ENCODE data around the gene TET2.

TET2 gene

DNA sequence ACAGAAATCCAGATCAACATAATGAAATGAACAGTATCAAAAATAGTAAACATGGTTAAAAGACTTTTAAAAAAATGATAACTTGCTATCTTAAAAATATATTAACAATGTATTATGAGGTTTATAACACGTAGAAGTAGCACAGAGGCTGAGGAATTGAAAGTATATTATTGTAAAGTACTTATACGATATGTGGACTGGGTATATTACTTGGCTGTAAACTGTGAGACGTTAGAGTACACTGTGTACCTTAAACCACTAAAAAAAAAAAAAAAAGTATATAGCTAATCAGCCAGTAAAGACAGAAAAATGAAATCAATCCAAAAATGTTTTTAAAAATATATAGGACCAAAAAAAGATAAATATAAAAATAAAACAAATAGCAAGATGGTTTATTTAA, 120.6 kb downstream of the TET2 start:
- Histone ChIP-seq H3K27me3 (no peaks in the 10 kb centered on the region), H3K4me3 (no peak overlapping the region), H3K9me3 (no peaks in the 10 kb centered on the region), H3K27ac (no peak overlapping the region), H3K36me3 (peaks cover 36 to 41% (median 39%) of the 10 kb centered on the region in 3 donors), H3K4me1 (no peaks in the 10 kb centered on the region)
- no peak for DNase-seq
- intact Hi-C loops (cut with DNase I; ENCODE audit: low total_unique reads), result no loop called here
- TF ChIP-seq, protein P1, sequence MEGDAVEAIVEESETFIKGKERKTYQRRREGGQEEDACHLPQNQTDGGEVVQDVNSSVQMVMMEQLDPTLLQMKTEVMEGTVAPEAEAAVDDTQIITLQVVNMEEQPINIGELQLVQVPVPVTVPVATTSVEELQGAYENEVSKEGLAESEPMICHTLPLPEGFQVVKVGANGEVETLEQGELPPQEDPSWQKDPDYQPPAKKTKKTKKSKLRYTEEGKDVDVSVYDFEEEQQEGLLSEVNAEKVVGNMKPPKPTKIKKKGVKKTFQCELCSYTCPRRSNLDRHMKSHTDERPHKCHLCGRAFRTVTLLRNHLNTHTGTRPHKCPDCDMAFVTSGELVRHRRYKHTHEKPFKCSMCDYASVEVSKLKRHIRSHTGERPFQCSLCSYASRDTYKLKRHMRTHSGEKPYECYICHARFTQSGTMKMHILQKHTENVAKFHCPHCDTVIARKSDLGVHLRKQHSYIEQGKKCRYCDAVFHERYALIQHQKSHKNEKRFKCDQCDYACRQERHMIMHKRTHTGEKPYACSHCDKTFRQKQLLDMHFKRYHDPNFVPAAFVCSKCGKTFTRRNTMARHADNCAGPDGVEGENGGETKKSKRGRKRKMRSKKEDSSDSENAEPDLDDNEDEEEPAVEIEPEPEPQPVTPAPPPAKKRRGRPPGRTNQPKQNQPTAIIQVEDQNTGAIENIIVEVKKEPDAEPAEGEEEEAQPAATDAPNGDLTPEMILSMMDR (IDR thresholded peaks at IDR 0.05), result no peak

DNA sequence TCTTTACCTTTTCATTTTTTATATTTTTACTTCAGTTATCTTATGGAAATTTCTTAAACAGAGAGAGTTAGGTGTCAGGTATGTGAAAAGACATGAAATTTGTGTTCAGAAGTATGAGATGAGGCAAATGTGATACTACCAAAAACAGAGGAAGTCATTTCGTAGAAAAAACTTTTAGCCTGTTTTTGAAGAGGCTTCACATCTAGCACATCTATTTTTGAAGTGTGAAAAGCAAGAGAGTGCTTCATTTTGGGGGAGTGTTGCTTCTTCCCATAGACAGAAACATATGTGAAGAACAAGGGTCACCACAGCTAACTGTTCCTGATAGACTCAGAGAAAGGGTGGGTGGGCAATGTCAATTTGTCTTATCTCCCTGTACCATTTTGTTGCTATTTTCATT, 125.3 kb downstream of the TET2 start:
- intact Hi-C loops (cut with DNase I; ENCODE audit: low total_unique reads), result no loop called here
- H3K27ac ChIP-seq, result no peak overlapping the region
- H3K36me3 ChIP-seq, result peaks cover 55 to 64% (median 57%) of the 10 kb centered on the region in 3 donors

GRCh38 chr4:105273230-105273629, 126.6 kb downstream of the TET2 start:
- intact Hi-C loops (cut with DNase I; ENCODE audit: low total_unique reads), result no loop called here
- H3K27ac ChIP-seq, result no peak overlapping the region
- no peaks in the 10 kb centered on the region for H3K27me3 ChIP-seq
- DNase-seq, result no peak
- no peak overlapping the region for H3K4me3 ChIP-seq
- peaks cover 55 to 64% (median 57%) of the 10 kb centered on the region in 3 donors for H3K36me3 ChIP-seq
- H3K9me3 ChIP-seq, result no peaks in the 10 kb centered on the region
- TF ChIP-seq, protein P1 (IDR thresholded peaks at IDR 0.05), result no peak
- H3K4me1 ChIP-seq, result no peaks in the 10 kb centered on the region

More for the DNA sequence above, 125.3 kb downstream of the TET2 start:
- TF ChIP-seq, protein P1 (IDR thresholded peaks at IDR 0.05), result no peak
- DNase-seq, result no peak
- no peak overlapping the region for H3K4me3 ChIP-seq
- no peaks in the 10 kb centered on the region for H3K4me1 ChIP-seq
- H3K9me3 ChIP-seq, result no peaks in the 10 kb centered on the region
- H3K27me3 ChIP-seq, result no peaks in the 10 kb centered on the region

- Histone ChIP-seq H3K4me1 (no peaks in the 10 kb centered on the region), H3K4me3 (no peak overlapping the region), H3K9me3 (no peaks in the 10 kb centered on the region), H3K36me3 (peaks cover 51 to 60% (median 55%) of the 10 kb centered on the region in 3 donors), H3K27me3 (no peaks in the 10 kb centered on the region), H3K27ac (peak overlapping the region in 1 of 2 donors; percentile 15)
- TF ChIP-seq, protein P1 (IDR thresholded peaks at IDR 0.05), result no peak
- intact Hi-C loops (cut with DNase I; ENCODE audit: low total_unique reads), result no loop called here
- DNase-seq, result no peak
These were observed 127.4 kb downstream of the TET2 start for GRCh38 chr4:105274090-105274489.

DNA sequence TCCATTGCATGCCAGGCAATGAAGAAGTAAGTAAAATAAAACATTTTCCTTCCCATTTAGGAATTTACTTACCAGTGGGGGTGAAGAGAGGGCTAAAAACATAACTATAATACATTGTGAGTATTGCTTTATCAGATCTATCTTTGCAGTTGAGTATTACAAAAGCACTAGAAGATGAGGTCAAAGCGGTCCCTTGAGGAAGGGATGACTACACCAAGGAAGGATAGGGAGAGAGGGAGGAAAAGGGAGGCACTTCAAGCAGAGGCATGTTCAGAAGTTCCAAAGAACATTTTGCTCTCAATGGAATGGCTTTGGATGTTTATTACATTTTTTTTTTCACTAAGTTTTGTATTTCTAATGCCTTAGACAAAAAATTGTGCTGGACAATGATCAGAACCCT, 127.8 kb downstream of the TET2 start:
- DNase-seq, result no peak

More for the DNA sequence above, 127.8 kb downstream of the TET2 start:
- intact Hi-C loops (cut with DNase I; ENCODE audit: low total_unique reads), result no loop called here
- no peaks in the 10 kb centered on the region for H3K27me3 ChIP-seq
- H3K9me3 ChIP-seq, result no peaks in the 10 kb centered on the region
- peaks cover 48 to 57% (median 54%) of the 10 kb centered on the region in 3 donors for H3K36me3 ChIP-seq
- H3K4me1 ChIP-seq, result no peaks in the 10 kb centered on the region
- peak overlapping the region in 1 of 2 donors; percentile 15 for H3K27ac ChIP-seq
- TF ChIP-seq, protein P1 (IDR thresholded peaks at IDR 0.05), result no peak
- no peak overlapping the region for H3K4me3 ChIP-seq
